ENCODE results near the gene MRPS35.

DNA sequence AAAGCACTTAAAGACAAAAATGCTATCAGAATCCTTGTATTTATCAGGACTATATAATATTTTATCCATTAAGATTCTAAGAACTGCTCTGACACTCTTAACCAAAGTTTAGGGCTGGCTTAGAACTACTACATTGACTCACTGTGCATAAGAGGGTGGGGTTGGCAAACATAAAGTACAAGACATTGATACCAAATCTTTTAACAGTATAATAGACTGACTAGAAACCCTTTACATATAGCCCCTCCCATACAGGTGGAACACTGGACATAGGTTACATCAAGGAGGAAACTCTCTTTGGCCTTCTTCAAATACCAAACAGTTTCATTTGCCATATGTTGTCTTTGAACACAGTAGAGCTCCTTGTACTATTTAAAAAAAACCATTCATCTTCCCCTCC, 30.0 kb upstream of the MRPS35 start:
- TF ChIP-seq EZH2 (IDR thresholded peaks at IDR 0.05; ENCODE audit: borderline replicate concordance, insufficient read depth, low read depth, low read length, poor library complexity, severe bottlenecking): no peak
- TF ChIP-seq, protein P1, sequence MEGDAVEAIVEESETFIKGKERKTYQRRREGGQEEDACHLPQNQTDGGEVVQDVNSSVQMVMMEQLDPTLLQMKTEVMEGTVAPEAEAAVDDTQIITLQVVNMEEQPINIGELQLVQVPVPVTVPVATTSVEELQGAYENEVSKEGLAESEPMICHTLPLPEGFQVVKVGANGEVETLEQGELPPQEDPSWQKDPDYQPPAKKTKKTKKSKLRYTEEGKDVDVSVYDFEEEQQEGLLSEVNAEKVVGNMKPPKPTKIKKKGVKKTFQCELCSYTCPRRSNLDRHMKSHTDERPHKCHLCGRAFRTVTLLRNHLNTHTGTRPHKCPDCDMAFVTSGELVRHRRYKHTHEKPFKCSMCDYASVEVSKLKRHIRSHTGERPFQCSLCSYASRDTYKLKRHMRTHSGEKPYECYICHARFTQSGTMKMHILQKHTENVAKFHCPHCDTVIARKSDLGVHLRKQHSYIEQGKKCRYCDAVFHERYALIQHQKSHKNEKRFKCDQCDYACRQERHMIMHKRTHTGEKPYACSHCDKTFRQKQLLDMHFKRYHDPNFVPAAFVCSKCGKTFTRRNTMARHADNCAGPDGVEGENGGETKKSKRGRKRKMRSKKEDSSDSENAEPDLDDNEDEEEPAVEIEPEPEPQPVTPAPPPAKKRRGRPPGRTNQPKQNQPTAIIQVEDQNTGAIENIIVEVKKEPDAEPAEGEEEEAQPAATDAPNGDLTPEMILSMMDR (IDR thresholded peaks at IDR 0.05): no peak
